ENCODE measurements around the gene TXNDC15. TPM values are rescaled to one million over a fixed set of nuclear protein-coding genes. Genes with fewer than 3 reads are reported as not detected.
A peak's percentile ranks its signal among the peaks of the same experiment; 100 is the strongest.
"Not testable (repeated sequence)": the region's sequence is repeated elsewhere in the genome, so short reads cannot be mapped to it uniquely, and the experiment has no call there.

TXNDC15 gene, protein sequence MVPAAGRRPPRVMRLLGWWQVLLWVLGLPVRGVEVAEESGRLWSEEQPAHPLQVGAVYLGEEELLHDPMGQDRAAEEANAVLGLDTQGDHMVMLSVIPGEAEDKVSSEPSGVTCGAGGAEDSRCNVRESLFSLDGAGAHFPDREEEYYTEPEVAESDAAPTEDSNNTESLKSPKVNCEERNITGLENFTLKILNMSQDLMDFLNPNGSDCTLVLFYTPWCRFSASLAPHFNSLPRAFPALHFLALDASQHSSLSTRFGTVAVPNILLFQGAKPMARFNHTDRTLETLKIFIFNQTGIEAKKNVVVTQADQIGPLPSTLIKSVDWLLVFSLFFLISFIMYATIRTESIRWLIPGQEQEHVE
- total RNA-seq = 87.8 TPM

- peak; percentile 74 to 84 (median 81) for DNase-seq (ENCODE audit: low read depth in 2 of 3, low spot score in 2 of 3)
Measured at GRCh38 chr5:134873987-134874830, at the start of gene TXNDC15. Gene TXNDC15 (plus strand): TSS chr5:134874371. CDS start chr5:134874428, 57 bp downstream.

DNA sequence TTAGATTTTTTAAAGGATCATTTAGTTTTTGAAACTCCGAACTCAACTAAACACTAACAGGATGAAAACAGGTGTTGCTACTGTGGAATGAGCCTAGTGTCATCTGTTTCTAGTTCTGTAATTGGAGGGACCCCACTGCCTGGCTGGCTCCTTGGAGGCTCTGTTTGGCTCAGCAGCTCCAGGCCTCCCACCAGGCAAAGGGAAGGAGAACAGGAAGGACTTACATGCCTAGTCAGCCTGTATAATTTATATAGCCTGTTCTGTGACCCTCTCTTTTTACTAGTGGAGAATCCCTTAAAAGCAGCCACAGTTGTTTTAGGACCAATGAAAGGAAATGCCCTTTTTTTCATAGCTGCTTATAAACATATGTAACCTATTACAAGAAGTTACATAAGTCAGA is 49.5 kb upstream of the TXNDC15 start:
- DNase-seq (ENCODE audit: low read depth in 2 of 3, low spot score in 2 of 3) = no peak

- DNase-seq (ENCODE audit: low read depth in 2 of 3, low spot score in 2 of 3) = no peak
Measured at GRCh38 chr5:134825212-134825611, 49.0 kb upstream of the TXNDC15 start.

- no peak for DNase-seq (ENCODE audit: low read depth in 2 of 3, low spot score in 2 of 3)
Measured at GRCh38 chr5:134833340-134834032, 40.7 kb upstream of the TXNDC15 start.

- DNase-seq (ENCODE audit: low read depth in 2 of 3, low spot score in 2 of 3) = no peak
Measured at GRCh38 chr5:134835623-134836022, 38.5 kb upstream of the TXNDC15 start.

GRCh38 chr5:134837530-134838181 is 36.5 kb upstream of the TXNDC15 start:
- no peak for DNase-seq (ENCODE audit: low read depth in 2 of 3, low spot score in 2 of 3)

DNA sequence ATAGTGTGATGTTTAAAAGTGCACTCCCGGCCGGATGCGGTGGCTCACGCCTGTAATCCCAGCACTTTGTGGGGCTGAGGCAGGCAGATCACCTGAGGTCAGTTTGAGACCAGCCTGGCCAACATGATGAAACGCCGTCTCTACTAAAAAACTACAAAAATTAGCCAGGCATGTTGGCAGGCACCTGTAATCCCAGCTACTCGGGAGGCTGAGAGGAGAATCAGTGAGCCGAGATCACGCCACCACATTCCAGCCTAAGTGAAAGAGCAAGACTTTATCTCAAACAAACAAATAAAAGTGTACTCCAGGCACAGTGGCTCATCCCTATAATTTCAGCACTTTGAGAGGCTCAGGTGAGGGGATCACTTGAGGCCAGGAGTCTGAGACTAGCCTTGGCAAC is 35.8 kb upstream of the TXNDC15 start:
- DNase-seq (ENCODE audit: low read depth in 2 of 3, low spot score in 2 of 3) = not testable (repeated sequence)

GRCh38 chr5:134840811-134841210 is 33.4 kb upstream of the TXNDC15 start:
- no peak for DNase-seq (ENCODE audit: low read depth in 2 of 3, low spot score in 2 of 3)

- no peak for DNase-seq (ENCODE audit: low read depth in 2 of 3, low spot score in 2 of 3)
Measured at GRCh38 chr5:134844252-134844651, 29.9 kb upstream of the TXNDC15 start.

- DNase-seq (ENCODE audit: low read depth in 2 of 3, low spot score in 2 of 3) = peak in 1 of 3 donors; percentile 2
Measured at GRCh38 chr5:134845335-134845851, 28.8 kb upstream of the TXNDC15 start.

GRCh38 chr5:134845852-134846640 is 28.1 kb upstream of the TXNDC15 start, which contains the start of gene C5orf24:
Gene C5orf24 (plus strand): TSS chr5:134845968. CDS start chr5:134854901, 8,933 bp downstream.
- peak; percentile 92 to 97 (median 96) for DNase-seq (ENCODE audit: low read depth in 2 of 3, low spot score in 2 of 3)

DNA sequence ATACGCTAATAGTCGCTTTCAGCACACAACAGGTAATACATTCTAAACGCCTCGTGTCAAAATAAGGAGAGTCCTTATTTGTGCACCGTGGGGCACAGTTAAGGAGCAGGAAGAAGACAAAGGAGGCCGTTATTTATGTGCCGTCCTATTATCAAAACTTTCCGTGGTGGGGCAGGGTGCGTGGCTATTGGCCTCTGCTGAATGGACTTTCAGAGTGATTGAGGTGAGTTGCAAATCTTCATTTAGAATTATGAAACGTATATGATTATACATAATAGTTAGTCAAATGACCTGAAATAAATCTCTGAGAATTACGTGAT is 27.6 kb upstream of the TXNDC15 start:
- DNase-seq (ENCODE audit: low read depth in 2 of 3, low spot score in 2 of 3) = peak in 1 of 3 donors; percentile 5

- not testable (repeated sequence) for DNase-seq (ENCODE audit: low read depth in 2 of 3, low spot score in 2 of 3)
Measured at GRCh38 chr5:134849434-134849933, 24.7 kb upstream of the TXNDC15 start.

DNA sequence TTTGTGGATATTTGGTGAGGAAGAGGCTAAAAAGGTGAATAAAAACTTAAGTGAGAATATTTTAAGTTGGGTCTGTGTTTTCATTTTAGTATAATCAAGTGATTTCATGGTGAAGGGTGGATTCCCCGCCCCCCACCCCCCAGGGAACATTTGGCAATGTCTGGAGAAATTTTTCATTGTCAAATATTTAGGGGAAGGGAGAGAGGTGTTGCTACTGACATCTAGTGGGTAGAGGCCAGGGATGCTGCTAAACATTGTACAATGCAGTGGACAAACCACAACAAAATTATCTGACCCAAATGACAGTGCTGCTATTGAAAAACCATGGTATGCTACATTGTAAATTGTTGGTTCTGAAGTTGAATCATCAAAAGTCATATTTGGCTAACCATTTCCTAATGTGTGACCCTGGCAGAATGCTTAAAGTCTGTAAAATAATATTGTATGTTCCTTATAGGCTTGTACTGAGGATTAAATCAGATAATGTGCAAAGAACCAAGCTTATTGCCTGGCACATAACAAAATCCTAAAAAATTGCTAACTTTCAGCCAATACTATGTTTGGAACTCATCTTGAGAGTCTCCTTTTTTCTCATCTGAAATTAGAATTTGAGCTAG is 22.8 kb upstream of the TXNDC15 start:
- peak in 2 of 3 donors; percentile 25 to 37 for DNase-seq (ENCODE audit: low read depth in 2 of 3, low spot score in 2 of 3)

- DNase-seq (ENCODE audit: low read depth in 2 of 3, low spot score in 2 of 3) = not testable (repeated sequence)
Measured at GRCh38 chr5:134856465-134856864, 17.7 kb upstream of the TXNDC15 start.

DNA sequence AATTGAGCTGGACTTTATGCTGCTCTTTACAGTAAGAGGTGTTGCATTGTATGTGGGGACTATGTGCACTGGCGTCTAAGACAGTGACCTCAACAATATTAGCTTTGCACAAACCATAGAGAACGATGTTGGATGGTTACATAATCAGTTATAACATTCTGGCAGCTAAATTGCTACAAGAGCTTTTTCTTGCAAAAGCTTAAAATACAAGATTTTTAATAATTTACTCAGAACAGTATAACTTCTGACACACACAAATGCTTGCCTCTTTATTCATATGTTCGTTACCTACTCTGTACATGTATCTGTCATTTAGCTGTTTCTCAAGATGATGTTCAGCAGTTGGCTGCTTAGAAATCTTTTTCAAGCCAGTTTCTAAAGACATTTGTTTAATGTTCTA is 16.8 kb upstream of the TXNDC15 start:
- no peak for DNase-seq (ENCODE audit: low read depth in 2 of 3, low spot score in 2 of 3)

- no peak for DNase-seq (ENCODE audit: low read depth in 2 of 3, low spot score in 2 of 3)
Measured at GRCh38 chr5:134864707-134865106, 9.5 kb upstream of the TXNDC15 start.

GRCh38 chr5:134873494-134873893 is 677 bp upstream of the TXNDC15 start:
- no peak for DNase-seq (ENCODE audit: low read depth in 2 of 3, low spot score in 2 of 3)
